Astrocyte (in vitro differentiated cells and primary cell): ENCODE results near the gene IFNL2. TPM values are rescaled to one million over a fixed set of nuclear protein-coding genes. Genes with fewer than 3 reads are reported as not detected.

Source experiments
- DNase-seq: peaks from one replicate; pipeline ENCODE4 v3.0.0-alpha.2; 2010; ENCODE audit warnings: low read depth
- FAIRE-seq: peaks from 2 replicates; lab custom pipeline; 2011; peaks lifted over from hg19 to GRCh38; lab: Jason Lieb, UNC
- H2AFZ ChIP-seq: 2 replicates; pipeline ENCODE4 v1.6.0; 2012; ENCODE audit warnings: low read depth, low read length, inconsistent platforms
- H3K27ac ChIP-seq: 2 replicates; pipeline ENCODE4 v1.5.1; 2011; ENCODE audit warnings: low read depth, low read length, inconsistent platforms
- H3K27me3 ChIP-seq: 2 replicates; pipeline ENCODE4 v1.6.0; 2011; ENCODE audit warnings: low read length, inconsistent platforms; ENCODE audit not compliant: insufficient read depth
- H3K36me3 ChIP-seq: 2 replicates; pipeline ENCODE4 v1.5.1; 2011; ENCODE audit warnings: low read length, inconsistent platforms; ENCODE audit not compliant: insufficient read depth
- H3K4me1 ChIP-seq: 2 replicates; pipeline ENCODE4 v1.5.1; 2011; ENCODE audit warnings: low read length, inconsistent platforms; ENCODE audit not compliant: insufficient read depth
- H3K4me2 ChIP-seq: 2 replicates; pipeline ENCODE4 v1.6.0; 2012; ENCODE audit warnings: low read length, inconsistent platforms
- H3K4me3 ChIP-seq: 2 replicates; pipeline ENCODE4 v1.5.1; 2011; ENCODE audit warnings: low read depth, mild to moderate bottlenecking, low read length, inconsistent platforms; ENCODE audit not compliant: insufficient read depth
- H3K79me2 ChIP-seq: 2 replicates; pipeline ENCODE4 v1.6.0; 2012; ENCODE audit warnings: mild to moderate bottlenecking, low read length, inconsistent platforms; ENCODE audit not compliant: insufficient read depth
- H3K9ac ChIP-seq: 2 replicates; pipeline ENCODE4 v1.6.0; 2012; ENCODE audit warnings: mild to moderate bottlenecking, low read length, inconsistent platforms
- H3K9me3 ChIP-seq: 2 replicates; pipeline ENCODE4 v1.5.1; 2012; ENCODE audit warnings: low read depth, mild to moderate bottlenecking, low read length, inconsistent platforms; ENCODE audit not compliant: insufficient read depth
- H4K20me1 ChIP-seq: 2 replicates; pipeline ENCODE4 v1.6.0; 2012; ENCODE audit warnings: low read length, inconsistent platforms; ENCODE audit not compliant: insufficient read depth
- H3K27ac Mint-ChIP-seq: one replicate; pipeline ENCODE4 v1.8.0; 2021; ENCODE audit warnings: mild to moderate bottlenecking, mixed read lengths; ENCODE audit not compliant: unreplicated experiment
- H3K27me3 Mint-ChIP-seq: one replicate; pipeline ENCODE4 v1.8.0; 2021; ENCODE audit warnings: low read depth, mixed read lengths; ENCODE audit not compliant: unreplicated experiment
- H3K36me3 Mint-ChIP-seq: one replicate; pipeline ENCODE4 v1.8.0; 2021; ENCODE audit warnings: low read depth, mixed read lengths; ENCODE audit not compliant: unreplicated experiment
- H3K4me1 Mint-ChIP-seq: one replicate; pipeline ENCODE4 v1.8.0; 2021; ENCODE audit warnings: low read depth, mixed read lengths; ENCODE audit not compliant: unreplicated experiment
- H3K4me3 Mint-ChIP-seq: one replicate; pipeline ENCODE4 v1.8.0; 2021; ENCODE audit warnings: mild to moderate bottlenecking, moderate library complexity, mixed read lengths; ENCODE audit not compliant: unreplicated experiment
- H3K9me3 Mint-ChIP-seq: one replicate; pipeline ENCODE4 v1.8.0; 2021; ENCODE audit warnings: mild to moderate bottlenecking, mixed read lengths; ENCODE audit not compliant: unreplicated experiment
- CTCF ChIP-seq: IDR thresholded peaks from 2 replicates; pipeline ENCODE4 v1.5.1; 2011; ENCODE audit warnings: low read depth, mild to moderate bottlenecking, inconsistent platforms, low read length, moderate library complexity; ENCODE audit not compliant: insufficient read depth
- EZH2 ChIP-seq: IDR thresholded peaks from 2 replicates; pipeline ENCODE4 v1.6.1; 2012; ENCODE audit warnings: mild to moderate bottlenecking, low read length, inconsistent platforms; ENCODE audit not compliant: insufficient read depth
- total RNA-seq: library from RNA; stranded (reverse); gene quantifications from 2 replicates; pipeline ENCODE4 v1.2.1, GENCODE V29; 2021

Gene IFNL2
- total RNA-seq, 1 donor from 2014 or later, result not detected

- Histone ChIP-seq H3K9ac (no peak overlapping the region), H3K4me2 (no peak overlapping the region), H3K9me3 (no peaks in the 10 kb centered on the region), H3K27ac (no peak overlapping the region), H4K20me1 (no peaks in the 10 kb centered on the region), H3K27me3 (no peaks in the 10 kb centered on the region), H3K4me3 (no peak overlapping the region), H3K36me3 (no peaks in the 10 kb centered on the region), H3K4me1 (no peaks in the 10 kb centered on the region), H3K79me2 (no peaks in the 10 kb centered on the region), H2AFZ (no peak overlapping the region)
- peaks cover 55% of the 10 kb centered on the region for H3K27me3 Mint-ChIP-seq
- no peak for FAIRE-seq
- peaks cover 2% of the 10 kb centered on the region for H3K9me3 Mint-ChIP-seq
- no peak overlapping the region for H3K27ac Mint-ChIP-seq
- no peaks in the 10 kb centered on the region for H3K4me1 Mint-ChIP-seq
- DNase-seq, result no peak
- TF ChIP-seq CTCF (no peak), EZH2 (no peak)
- no peak overlapping the region for H3K4me3 Mint-ChIP-seq
- no peaks in the 10 kb centered on the region for H3K36me3 Mint-ChIP-seq
Measured at GRCh38 chr19:39284032-39284431, 15.8 kb downstream of the IFNL2 start.

GRCh38 chr19:39293394-39293793, 25.2 kb downstream of the IFNL2 start:
- Histone ChIP-seq H3K9ac (no peak overlapping the region), H4K20me1 (no peaks in the 10 kb centered on the region), H3K27ac (no peak overlapping the region), H2AFZ (no peak overlapping the region), H3K4me3 (no peak overlapping the region), H3K36me3 (no peaks in the 10 kb centered on the region), H3K27me3 (peaks cover 12% of the 10 kb centered on the region), H3K9me3 (no peaks in the 10 kb centered on the region), H3K4me1 (no peaks in the 10 kb centered on the region), H3K4me2 (no peak overlapping the region), H3K79me2 (no peaks in the 10 kb centered on the region)
- no peaks in the 10 kb centered on the region for H3K36me3 Mint-ChIP-seq
- TF ChIP-seq EZH2 (no peak), CTCF (no peak)
- H3K27me3 Mint-ChIP-seq, result peaks cover 65% of the 10 kb centered on the region
- FAIRE-seq (no peak), DNase-seq (no peak)
- no peaks in the 10 kb centered on the region for H3K9me3 Mint-ChIP-seq
- H3K27ac Mint-ChIP-seq, result no peak overlapping the region
- H3K4me1 Mint-ChIP-seq, result no peaks in the 10 kb centered on the region
- no peak overlapping the region for H3K4me3 Mint-ChIP-seq

- Histone ChIP-seq H3K79me2 (no peaks in the 10 kb centered on the region), H3K4me3 (no peak within 1 kb of the TSS), H3K4me2 (no peak within 1 kb of the TSS), H3K4me1 (no peaks in the 10 kb centered on the region), H3K9ac (no peak within 1 kb of the TSS), H3K9me3 (no peaks in the 10 kb centered on the region), H3K27me3 (peaks cover 9% of the 10 kb centered on the region), H2AFZ (no peak within 1 kb of the TSS), H3K27ac (no peak within 1 kb of the TSS), H4K20me1 (no peaks in the 10 kb centered on the region), H3K36me3 (no peaks in the 10 kb centered on the region)
- peaks cover 49% of the 10 kb centered on the region for H3K27me3 Mint-ChIP-seq
- no peak within 1 kb of the TSS for H3K4me3 Mint-ChIP-seq
- FAIRE-seq (no peak), DNase-seq (no peak)
- H3K4me1 Mint-ChIP-seq, result no peaks in the 10 kb centered on the region
- TF ChIP-seq CTCF, result no peak
- TF ChIP-seq EZH2, result no peak
- H3K36me3 Mint-ChIP-seq, result no peaks in the 10 kb centered on the region
- H3K9me3 Mint-ChIP-seq, result no peaks in the 10 kb centered on the region
- no peak within 1 kb of the TSS for H3K27ac Mint-ChIP-seq
Measured at GRCh38 chr19:39296055-39296645, 28.0 kb downstream of the IFNL2 start, which contains the start of gene IFNL1. Gene IFNL1, plus strand, starts transcription at chr19:39296407. Its CDS starts 15 bp downstream, at chr19:39296422.
